Measurements from ENCODE around the gene ARMC9. TPM values are rescaled to one million over a fixed set of nuclear protein-coding genes. Genes with fewer than 3 reads are reported as not detected.
A peak's percentile ranks its signal among the peaks of the same experiment; 100 is the strongest.

The ARMC9 gene
- total RNA-seq, 2 donors from 2014 or later, result 41.7 to 51.5 TPM

DNA sequence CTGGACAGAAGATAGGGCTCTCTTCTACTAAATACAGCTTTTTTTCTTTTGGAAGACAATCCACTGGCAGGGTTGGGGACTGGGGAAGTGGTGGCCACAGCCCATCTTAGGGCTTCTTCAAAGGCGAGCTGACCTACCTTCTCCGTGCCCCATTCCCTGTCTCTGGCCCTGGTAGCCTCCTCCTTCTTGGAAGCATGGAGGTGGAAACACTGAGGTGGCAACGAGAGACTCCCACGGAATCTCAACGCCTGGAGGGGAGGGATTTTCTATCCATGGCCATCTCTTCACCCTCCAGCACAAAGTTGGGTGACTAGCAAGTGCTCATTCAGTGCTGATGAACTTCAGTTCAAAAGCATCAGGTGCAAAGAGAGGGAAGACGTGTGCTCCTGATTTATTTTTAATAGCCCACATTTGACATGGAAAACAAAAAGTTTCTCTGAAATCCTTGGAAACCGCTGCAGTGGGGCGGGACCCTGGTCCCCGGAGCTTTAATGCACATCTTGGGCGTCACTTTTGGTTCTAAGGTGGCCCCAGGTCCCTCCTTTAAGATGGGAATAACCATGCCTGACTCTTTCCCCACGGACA lies 633 bp upstream of the ARMC9 start:
- Histone ChIP-seq H3K27ac (ENCODE audit: low read depth, low read length) (no peak overlapping the region), H3K36me3 (ENCODE audit: control insufficient read depth, insufficient read depth, low read length) (peaks cover 6% of the 10 kb centered on the region), H3K4me3 (ENCODE audit: low read length) (peak overlapping the region; percentile 88), H3K9me3 (ENCODE audit: control insufficient read depth, low read length) (peaks cover 23% of the 10 kb centered on the region), H3K9ac (ENCODE audit: extremely low read depth, low read length, poor library complexity, severe bottlenecking) (peak overlapping the region; percentile 61), H3K27me3 (ENCODE audit: control insufficient read depth, insufficient read depth, low read length, poor library complexity, severe bottlenecking) (no peaks in the 10 kb centered on the region), H3K4me1 (ENCODE audit: control insufficient read depth, insufficient read depth, low read length) (peaks cover 4% of the 10 kb centered on the region)
- H3K27ac Mint-ChIP-seq, result peak overlapping the region; percentile 95
- no peak for DNase-seq
- H3K4me3 Mint-ChIP-seq, result peak overlapping the region; percentile 88
- TF ChIP-seq, protein P1, sequence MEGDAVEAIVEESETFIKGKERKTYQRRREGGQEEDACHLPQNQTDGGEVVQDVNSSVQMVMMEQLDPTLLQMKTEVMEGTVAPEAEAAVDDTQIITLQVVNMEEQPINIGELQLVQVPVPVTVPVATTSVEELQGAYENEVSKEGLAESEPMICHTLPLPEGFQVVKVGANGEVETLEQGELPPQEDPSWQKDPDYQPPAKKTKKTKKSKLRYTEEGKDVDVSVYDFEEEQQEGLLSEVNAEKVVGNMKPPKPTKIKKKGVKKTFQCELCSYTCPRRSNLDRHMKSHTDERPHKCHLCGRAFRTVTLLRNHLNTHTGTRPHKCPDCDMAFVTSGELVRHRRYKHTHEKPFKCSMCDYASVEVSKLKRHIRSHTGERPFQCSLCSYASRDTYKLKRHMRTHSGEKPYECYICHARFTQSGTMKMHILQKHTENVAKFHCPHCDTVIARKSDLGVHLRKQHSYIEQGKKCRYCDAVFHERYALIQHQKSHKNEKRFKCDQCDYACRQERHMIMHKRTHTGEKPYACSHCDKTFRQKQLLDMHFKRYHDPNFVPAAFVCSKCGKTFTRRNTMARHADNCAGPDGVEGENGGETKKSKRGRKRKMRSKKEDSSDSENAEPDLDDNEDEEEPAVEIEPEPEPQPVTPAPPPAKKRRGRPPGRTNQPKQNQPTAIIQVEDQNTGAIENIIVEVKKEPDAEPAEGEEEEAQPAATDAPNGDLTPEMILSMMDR (conservative IDR thresholded peaks at IDR 0.05), result no peak
- peaks cover 19% of the 10 kb centered on the region for H3K9me3 Mint-ChIP-seq
- peaks cover 3% of the 10 kb centered on the region for H3K27me3 Mint-ChIP-seq (ENCODE audit: insufficient read depth)
- 49 to 53% methylated on average over 7 to 11 of the region's 11 CpGs for WGBS, 2 experiments (ENCODE audit: insufficient coverage in 1 of 2, insufficient read length in 1 of 2)
- H3K4me1 Mint-ChIP-seq, result peaks cover 9% of the 10 kb centered on the region
- peaks cover 17% of the 10 kb centered on the region for H3K36me3 Mint-ChIP-seq (ENCODE audit: low read depth)

DNA sequence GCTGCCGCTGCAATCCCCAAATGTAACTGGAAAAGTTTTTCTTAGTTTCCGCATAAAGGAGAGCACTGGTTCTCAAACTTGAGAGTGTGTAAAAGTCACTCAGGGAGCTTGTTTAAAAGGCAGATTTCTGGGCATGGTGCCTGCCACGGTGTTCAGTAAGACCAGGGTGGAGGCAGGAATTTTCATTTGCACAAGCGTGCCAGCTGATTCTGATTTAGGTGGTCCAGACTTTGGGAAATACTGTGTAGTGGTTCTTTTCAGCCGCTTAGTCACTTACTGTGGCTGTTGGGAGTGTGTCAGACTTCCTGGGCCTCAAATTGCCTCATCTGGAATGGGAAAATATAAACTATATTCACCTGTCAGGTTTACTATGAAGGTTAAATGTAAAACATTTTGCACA lies 788 bp downstream of the ARMC9 start:
- Histone ChIP-seq H3K4me3 (ENCODE audit: low read length) (peak overlapping the region; percentile 88), H3K27me3 (ENCODE audit: control insufficient read depth, insufficient read depth, low read length, poor library complexity, severe bottlenecking) (no peaks in the 10 kb centered on the region), H3K27ac (ENCODE audit: low read depth, low read length) (no peak overlapping the region), H3K4me1 (ENCODE audit: control insufficient read depth, insufficient read depth, low read length) (peaks cover 4% of the 10 kb centered on the region), H3K9ac (ENCODE audit: extremely low read depth, low read length, poor library complexity, severe bottlenecking) (peak overlapping the region; percentile 62), H3K36me3 (ENCODE audit: control insufficient read depth, insufficient read depth, low read length) (peaks cover 12% of the 10 kb centered on the region), H3K9me3 (ENCODE audit: control insufficient read depth, low read length) (peaks cover 29% of the 10 kb centered on the region)
- no peak for DNase-seq
- Mint-ChIP-seq H3K4me1 (peaks cover 9% of the 10 kb centered on the region), H3K4me3 (peak overlapping the region; percentile 88), H3K27ac (peak overlapping the region; percentile 94), H3K9me3 (peaks cover 26% of the 10 kb centered on the region), H3K36me3 (ENCODE audit: low read depth) (peaks cover 29% of the 10 kb centered on the region), H3K27me3 (ENCODE audit: insufficient read depth) (peaks cover 3% of the 10 kb centered on the region)
- TF ChIP-seq, protein P1 (conservative IDR thresholded peaks at IDR 0.05), result no peak
- WGBS, 2 experiments (ENCODE audit: insufficient coverage in 1 of 2, insufficient read length in 1 of 2), result 53 to 56% methylated on average over 2 to 5 of the region's 5 CpGs

DNA sequence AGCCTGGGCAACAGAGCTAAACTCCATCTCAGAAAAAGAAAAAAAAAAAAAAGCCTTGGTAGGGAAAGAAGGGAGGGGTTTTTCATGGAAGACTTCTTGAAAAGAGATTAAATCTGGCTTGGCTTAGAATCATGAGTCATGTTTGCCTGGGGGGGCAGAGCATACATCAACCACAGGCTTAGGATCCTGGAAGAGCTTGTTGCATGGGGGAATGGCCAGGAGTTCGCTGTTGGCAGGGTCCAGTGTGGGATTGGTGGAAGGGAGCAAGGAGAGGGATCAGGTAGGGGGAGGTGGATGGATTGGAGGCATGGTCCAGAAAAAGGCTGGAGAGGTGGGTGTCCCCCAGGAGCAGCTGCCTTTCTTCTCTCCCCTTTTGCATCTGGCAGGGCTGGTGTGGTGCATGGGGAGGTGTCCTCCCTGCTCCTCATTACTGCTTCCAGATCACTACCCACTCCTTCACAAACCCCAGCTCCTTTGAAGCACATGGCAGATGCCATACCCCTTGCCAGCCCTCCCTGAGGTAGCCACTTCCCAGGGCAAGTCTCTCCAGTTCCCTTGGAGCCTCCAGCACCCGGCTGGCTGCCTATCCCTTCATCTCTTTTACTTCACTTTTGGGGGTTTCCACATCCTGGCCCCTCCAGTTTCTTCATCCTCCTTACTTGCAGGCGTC lies 2.5 kb downstream of the ARMC9 start:
- WGBS, 2 experiments (ENCODE audit: insufficient coverage in 1 of 2, insufficient read length in 1 of 2), result 83 to 89% methylated on average over 3 of the region's 3 CpGs
- Mint-ChIP-seq H3K27me3 (ENCODE audit: insufficient read depth) (peaks cover 3% of the 10 kb centered on the region), H3K4me1 (peaks cover 9% of the 10 kb centered on the region), H3K27ac (no peak overlapping the region), H3K36me3 (ENCODE audit: low read depth) (peaks cover 35% of the 10 kb centered on the region), H3K9me3 (peaks cover 26% of the 10 kb centered on the region), H3K4me3 (no peak overlapping the region)
- no peak overlapping the region for H3K27ac ChIP-seq (ENCODE audit: low read depth, low read length)
- no peak for DNase-seq
- peaks cover 4% of the 10 kb centered on the region for H3K4me1 ChIP-seq (ENCODE audit: control insufficient read depth, insufficient read depth, low read length)
- no peaks in the 10 kb centered on the region for H3K27me3 ChIP-seq (ENCODE audit: control insufficient read depth, insufficient read depth, low read length, poor library complexity, severe bottlenecking)
- TF ChIP-seq, protein P1 (conservative IDR thresholded peaks at IDR 0.05), result no peak
- H3K4me3 ChIP-seq (ENCODE audit: low read length), result no peak overlapping the region
- peaks cover 29% of the 10 kb centered on the region for H3K9me3 ChIP-seq (ENCODE audit: control insufficient read depth, low read length)
- no peak overlapping the region for H3K9ac ChIP-seq (ENCODE audit: extremely low read depth, low read length, poor library complexity, severe bottlenecking)
- H3K36me3 ChIP-seq (ENCODE audit: control insufficient read depth, insufficient read depth, low read length), result peaks cover 12% of the 10 kb centered on the region
